H1 (cell line): Measurements from ENCODE around the gene RAB44. TPM values are rescaled to one million over a fixed set of nuclear protein-coding genes. Genes with fewer than 3 reads are reported as not detected.

Experiments used
- EZH2 ChIP-seq: fragments of 200-600 bp; sonication (generic); IDR thresholded peaks from 2 replicates; pipeline ENCODE4 v1.7.1; 2012; ENCODE audit warnings: low read depth, mild to moderate bottlenecking, moderate library complexity, low read length, inconsistent platforms; ENCODE audit not compliant: severe bottlenecking
- JUN ChIP-seq: IDR thresholded peaks from 2 replicates; pipeline ENCODE4 v1.6.1; 2011; ENCODE audit warnings: low read depth, mild to moderate bottlenecking, improper control_type of control experiment, low read length
- NANOG ChIP-seq: IDR thresholded peaks from 2 replicates; pipeline ENCODE4 v1.6.1; 2011; ENCODE audit warnings: low read length, low read depth, mild to moderate bottlenecking, inconsistent platforms; ENCODE audit not compliant: insufficient read depth, poor library complexity, severe bottlenecking
- polyA plus RNA-seq, 7 experiments: library from polyadenylated mRNA; depleted of rRNA in 3 of 7; stranded (reverse) in 5 of 7; unstranded in 2 of 7; fragments of >200 nt in 5 of 7; fragments of 200-250 nt in 2 of 7; gene quantifications; 1 replicate in 5 of 7; 2 replicates in 1 of 7; 4 replicates in 1 of 7; pipeline versions ENCODE4 v1.2.1 to v1.2.3, GENCODE V29; 2011 to 2013; ENCODE audit warnings: missing spikeins in 2 of 7, mixed read lengths in 2 of 7
- total RNA-seq: library from RNA; stranded (reverse); fragmentation: NEBNext Ultra II Directional; extraction: Animal tissue kit (Norgen Biotek cat#: 25700); gene quantifications from 2 replicates; pipeline ENCODE4 v1.2.1, GENCODE V29; 2021
- TF ChIP-seq, protein P1 (sequence below): fragments of 300-600 bp; sonication (generic); IDR thresholded peaks from 2 replicates; pipeline ENCODE4 v1.7.1; 2012; ENCODE audit warnings: low read length, moderate library complexity, mild to moderate bottlenecking, inconsistent platforms; ENCODE audit not compliant: insufficient replicate concordance

Gene RAB44
- total and polyA plus RNA-seq, 2 of the 8 experiments (the other 6 are each of a cell fraction or from before 2014, with no cell fraction given) = 0.02 TPM; not detected in 1

DNA sequence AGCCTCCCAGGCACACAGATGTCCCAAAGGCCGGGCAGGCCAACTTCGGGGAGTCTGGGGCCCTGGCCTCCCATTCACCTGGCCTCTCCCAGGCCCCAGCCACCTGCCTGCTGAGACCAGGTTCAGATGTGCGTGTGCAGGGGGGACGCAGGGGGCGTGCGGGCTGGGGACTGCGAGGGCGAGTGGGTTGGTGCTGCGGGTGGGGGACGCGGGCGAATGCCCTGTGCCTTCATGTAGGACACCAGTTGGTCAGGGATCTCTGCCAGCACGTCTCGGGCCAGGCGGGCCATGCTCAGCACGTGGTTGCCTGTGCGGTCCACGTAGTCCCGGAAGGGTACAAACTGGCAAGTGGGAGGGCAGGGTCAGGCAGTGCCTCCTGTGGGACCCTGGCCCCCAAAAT, 44.5 kb downstream of the RAB44 start (continued):
- TF ChIP-seq, protein P1, sequence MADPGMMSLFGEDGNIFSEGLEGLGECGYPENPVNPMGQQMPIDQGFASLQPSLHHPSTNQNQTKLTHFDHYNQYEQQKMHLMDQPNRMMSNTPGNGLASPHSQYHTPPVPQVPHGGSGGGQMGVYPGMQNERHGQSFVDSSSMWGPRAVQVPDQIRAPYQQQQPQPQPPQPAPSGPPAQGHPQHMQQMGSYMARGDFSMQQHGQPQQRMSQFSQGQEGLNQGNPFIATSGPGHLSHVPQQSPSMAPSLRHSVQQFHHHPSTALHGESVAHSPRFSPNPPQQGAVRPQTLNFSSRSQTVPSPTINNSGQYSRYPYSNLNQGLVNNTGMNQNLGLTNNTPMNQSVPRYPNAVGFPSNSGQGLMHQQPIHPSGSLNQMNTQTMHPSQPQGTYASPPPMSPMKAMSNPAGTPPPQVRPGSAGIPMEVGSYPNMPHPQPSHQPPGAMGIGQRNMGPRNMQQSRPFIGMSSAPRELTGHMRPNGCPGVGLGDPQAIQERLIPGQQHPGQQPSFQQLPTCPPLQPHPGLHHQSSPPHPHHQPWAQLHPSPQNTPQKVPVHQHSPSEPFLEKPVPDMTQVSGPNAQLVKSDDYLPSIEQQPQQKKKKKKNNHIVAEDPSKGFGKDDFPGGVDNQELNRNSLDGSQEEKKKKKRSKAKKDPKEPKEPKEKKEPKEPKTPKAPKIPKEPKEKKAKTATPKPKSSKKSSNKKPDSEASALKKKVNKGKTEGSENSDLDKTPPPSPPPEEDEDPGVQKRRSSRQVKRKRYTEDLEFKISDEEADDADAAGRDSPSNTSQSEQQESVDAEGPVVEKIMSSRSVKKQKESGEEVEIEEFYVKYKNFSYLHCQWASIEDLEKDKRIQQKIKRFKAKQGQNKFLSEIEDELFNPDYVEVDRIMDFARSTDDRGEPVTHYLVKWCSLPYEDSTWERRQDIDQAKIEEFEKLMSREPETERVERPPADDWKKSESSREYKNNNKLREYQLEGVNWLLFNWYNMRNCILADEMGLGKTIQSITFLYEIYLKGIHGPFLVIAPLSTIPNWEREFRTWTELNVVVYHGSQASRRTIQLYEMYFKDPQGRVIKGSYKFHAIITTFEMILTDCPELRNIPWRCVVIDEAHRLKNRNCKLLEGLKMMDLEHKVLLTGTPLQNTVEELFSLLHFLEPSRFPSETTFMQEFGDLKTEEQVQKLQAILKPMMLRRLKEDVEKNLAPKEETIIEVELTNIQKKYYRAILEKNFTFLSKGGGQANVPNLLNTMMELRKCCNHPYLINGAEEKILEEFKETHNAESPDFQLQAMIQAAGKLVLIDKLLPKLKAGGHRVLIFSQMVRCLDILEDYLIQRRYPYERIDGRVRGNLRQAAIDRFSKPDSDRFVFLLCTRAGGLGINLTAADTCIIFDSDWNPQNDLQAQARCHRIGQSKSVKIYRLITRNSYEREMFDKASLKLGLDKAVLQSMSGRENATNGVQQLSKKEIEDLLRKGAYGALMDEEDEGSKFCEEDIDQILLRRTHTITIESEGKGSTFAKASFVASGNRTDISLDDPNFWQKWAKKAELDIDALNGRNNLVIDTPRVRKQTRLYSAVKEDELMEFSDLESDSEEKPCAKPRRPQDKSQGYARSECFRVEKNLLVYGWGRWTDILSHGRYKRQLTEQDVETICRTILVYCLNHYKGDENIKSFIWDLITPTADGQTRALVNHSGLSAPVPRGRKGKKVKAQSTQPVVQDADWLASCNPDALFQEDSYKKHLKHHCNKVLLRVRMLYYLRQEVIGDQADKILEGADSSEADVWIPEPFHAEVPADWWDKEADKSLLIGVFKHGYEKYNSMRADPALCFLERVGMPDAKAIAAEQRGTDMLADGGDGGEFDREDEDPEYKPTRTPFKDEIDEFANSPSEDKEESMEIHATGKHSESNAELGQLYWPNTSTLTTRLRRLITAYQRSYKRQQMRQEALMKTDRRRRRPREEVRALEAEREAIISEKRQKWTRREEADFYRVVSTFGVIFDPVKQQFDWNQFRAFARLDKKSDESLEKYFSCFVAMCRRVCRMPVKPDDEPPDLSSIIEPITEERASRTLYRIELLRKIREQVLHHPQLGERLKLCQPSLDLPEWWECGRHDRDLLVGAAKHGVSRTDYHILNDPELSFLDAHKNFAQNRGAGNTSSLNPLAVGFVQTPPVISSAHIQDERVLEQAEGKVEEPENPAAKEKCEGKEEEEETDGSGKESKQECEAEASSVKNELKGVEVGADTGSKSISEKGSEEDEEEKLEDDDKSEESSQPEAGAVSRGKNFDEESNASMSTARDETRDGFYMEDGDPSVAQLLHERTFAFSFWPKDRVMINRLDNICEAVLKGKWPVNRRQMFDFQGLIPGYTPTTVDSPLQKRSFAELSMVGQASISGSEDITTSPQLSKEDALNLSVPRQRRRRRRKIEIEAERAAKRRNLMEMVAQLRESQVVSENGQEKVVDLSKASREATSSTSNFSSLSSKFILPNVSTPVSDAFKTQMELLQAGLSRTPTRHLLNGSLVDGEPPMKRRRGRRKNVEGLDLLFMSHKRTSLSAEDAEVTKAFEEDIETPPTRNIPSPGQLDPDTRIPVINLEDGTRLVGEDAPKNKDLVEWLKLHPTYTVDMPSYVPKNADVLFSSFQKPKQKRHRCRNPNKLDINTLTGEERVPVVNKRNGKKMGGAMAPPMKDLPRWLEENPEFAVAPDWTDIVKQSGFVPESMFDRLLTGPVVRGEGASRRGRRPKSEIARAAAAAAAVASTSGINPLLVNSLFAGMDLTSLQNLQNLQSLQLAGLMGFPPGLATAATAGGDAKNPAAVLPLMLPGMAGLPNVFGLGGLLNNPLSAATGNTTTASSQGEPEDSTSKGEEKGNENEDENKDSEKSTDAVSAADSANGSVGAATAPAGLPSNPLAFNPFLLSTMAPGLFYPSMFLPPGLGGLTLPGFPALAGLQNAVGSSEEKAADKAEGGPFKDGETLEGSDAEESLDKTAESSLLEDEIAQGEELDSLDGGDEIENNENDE = no peak
- TF ChIP-seq NANOG (no peak), JUN (no peak), EZH2 (no peak)
- TF ChIP-seq, all 59 proteins: peak for 0
